GM18498 (cell line): Measurements from ENCODE around the gene SATB1.

Experiments
- ATAC-seq: cut with Tn5 transposase; IDR thresholded peaks from one replicate; pipeline ENCODE4 v1.9.1; 2021; ENCODE audit warnings: mild to moderate bottlenecking, moderate library complexity; ENCODE audit not compliant: unreplicated experiment

Gene SATB1

DNA sequence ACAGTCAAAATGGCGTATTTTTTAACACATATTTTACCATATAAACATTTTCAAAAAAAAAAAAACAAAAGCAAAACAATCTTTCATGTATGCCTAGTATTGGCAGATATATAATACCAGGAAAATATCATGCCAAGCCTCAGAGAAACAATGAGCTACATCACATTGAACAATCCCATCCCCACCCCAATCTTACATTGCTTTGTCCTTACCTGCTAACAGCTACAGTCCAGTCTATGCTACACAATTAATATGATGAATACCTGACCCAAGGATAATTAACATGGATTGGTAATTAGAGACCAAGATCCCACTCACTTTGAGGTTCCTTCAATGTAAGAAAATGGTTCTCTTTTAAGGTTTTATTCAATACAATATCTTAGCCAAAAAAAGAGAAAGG is 7.6 kb upstream of the SATB1 start:
- no peak for ATAC-seq

DNA sequence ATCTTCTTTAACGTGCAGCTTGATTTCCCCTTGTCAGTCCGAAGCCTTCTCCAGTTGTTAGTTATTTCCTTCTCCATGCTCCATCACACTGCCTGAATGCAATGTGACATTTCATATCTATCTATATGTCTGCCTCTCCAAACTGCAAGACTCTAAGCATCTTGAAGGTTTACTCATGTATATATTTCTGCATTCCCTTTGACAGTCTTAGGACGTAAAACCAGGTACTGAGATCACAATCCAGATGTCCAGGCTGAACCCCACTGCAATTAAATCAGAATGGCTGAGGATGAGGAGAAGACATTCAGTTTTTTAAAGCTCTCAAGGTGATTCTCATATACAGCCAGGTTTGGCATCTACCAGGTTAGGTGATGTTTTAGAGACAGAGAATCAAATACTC is 6.1 kb upstream of the SATB1 start:
- no peak for ATAC-seq

DNA sequence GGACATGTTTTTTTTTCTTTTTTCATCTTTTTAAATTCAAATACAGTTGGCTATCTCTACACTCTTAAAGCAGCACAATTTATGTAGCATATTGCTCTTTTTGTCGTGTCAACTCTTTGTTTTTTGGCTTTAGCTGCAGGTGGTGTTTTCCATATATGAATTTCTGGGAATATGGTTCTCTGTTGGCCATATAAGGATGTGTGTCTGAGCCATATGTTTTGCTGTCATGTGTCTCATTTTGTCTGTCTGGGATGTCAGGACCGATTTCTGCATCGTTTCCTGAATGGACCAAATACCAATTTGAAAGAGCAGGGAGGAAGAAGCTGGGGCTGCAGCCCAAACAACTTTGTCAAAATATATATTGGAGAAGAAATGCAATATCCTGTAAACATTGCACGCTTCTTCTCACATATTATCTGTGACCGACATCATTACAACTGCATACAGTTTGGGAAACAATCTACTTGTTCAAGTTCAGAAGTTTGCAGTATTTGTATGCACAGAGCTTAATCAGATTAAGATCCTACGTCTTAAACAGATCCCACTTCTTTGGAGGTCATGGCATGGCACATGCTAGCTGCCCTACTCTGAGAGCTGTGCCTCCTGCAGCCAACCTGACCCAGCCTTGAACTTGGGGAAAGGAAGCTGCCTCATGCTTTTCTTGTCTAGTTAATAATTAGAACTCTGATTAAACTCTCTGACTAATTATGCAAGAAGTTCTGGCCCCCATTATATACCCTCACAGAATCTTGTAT is 4.0 kb upstream of the SATB1 start:
- no peak for ATAC-seq

DNA sequence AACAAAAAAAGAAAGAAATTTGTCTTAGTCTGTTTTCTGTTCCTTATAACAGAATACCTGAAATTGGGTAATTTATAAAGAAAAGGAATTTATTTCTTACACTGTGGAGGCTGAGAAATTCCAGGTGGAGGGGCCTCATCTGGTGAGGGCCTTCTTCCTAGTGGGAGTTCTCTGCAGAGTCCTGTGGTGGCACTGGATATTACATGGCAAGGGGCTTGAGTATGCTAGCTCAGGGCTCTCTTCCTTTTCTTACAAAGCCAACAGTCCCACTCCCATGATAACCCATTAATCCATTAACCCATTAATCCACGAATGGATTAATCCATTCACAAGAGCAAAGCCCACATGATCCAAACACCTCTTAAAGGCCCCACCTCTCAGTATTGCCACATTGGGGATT is 2.9 kb upstream of the SATB1 start:
- ATAC-seq: no peak

DNA sequence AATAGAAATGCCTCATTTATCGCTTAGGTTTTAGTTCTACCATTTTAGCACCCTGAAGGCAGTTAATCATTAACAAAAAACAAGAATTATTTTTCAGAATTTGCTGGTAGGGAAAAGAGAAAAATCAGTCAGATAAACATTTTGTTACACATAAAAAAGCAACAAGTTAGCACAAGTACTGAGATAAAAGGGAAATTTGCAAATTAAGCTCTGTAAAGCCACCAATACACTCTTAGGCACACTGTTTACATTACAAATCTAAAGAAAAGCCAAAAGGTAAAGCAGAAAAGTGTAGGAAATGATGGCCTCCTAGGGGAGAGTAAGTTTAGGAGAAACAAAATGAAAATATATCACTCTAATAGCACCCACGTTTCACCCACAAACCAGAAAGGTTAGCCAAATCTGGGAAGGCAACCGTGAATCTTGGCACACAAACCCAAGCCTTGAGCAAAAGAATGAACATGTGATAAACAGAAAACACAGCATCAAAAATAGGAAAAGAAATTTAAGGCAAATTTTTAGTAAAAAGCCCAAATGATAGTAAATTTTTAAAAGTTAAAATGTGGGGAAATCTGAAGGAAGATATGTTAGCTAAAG is 1.6 kb upstream of the SATB1 start:
- no peak for ATAC-seq

DNA sequence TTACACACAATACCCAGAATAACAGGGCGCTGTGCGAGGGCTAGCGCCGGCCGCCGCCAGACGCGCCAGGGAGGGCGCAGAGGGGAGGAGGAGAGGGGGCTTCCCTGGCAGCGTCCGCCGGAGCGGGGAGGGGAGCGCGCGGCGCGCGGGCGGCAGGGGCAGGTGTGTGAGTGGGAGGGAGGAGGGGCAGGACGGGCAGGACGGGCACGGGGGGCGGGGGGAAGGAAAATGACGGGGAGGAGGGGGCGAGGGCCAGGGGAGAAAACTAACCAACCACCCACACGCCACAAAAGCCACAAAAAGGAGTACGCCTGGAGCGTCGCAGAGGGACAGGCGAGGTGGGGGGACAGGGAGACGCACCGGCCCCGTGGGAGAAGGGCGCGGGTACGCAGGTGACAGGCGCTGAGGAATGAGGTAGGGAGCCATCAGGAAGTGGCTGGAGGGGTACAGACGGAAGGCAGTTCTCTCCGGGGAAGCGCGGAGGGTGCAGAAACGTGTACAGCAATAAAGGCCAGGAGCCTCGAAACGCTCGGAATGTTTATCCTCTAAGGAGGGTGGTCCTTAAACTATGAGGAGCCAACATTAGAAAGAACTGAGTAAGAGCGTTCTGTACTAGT is 610 bp upstream of the SATB1 start:
- no peak for ATAC-seq

DNA sequence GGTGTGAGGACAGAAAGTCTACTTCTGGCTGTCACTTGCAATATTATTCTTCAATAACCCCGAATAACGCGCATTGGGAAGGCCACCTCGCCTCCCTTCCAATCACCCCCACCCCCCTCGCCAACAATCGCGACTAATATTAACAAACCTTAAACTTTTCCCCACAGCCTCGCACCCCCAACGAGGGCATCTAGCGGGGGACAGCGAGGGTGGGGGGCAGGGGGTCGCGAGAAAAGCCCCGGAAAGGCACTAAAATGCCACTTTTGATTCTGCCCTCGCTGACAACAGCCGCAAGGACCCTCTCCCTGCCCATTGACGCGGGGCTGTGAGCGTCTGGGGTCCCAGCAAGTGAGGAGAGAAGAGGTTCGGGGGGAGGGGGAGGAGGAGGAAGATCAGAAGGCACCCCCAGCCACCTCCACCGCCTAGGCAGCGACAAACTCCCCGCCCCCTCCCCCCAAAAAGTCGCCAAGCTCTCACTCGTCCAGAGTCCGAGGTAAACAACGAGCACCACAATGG is 868 bp downstream of the SATB1 start:
- ATAC-seq: no peak

DNA sequence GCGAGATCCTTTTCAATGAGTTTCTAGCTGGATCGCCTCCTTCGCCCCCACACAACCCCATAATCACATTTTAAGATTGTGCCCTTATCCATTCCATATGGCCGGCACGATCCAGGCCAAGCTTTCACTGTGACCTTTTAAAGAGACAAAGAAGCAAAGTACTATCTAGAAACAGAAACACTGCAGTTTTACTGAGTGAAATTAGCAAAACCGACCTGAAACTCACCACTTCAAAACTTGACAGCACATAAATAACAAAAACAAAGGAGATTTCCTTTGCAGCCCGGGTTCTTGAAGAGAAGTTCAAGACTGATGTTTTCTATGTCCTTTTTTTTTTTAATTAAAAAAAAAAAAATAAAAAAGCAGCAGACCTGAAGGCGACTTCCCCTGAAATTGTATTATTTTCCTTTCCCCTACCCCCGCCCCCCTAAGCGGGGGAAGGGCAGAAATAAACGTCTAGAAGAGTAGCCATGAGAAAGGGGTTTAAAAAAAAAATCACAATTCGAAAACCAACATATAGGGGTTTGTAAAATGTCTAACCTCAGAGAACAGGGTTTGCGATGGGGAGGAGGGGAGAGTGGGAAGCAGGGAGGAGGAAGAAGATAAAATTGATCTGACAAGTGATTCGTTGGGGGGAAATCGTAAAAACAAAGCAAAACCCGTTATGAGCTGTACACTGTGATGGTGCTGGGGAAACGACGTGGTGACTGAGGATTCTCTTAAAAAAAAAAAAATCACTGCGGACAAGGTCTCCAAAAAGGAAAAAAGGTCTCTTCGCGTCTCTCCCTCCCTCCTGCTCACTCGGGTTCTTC is 1.5 kb downstream of the SATB1 start:
- ATAC-seq: peak; percentile 83

DNA sequence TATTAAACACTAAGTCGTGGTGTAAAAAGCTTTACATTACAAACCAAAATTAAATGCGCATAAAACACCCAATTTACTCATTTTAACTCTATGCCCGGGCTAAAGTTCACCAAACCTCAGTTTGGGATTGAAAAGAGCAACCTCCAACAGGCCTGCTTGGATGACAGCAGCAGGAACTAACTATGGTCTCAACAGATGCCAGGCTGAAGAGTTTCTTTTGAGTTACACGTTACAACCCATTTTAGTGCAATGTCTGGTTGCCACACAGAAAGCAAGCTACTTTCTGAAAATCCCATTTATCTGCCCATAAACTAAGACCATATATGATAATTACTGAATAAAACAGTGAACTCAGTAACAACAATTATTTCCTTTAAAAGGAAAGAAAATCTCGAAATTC is 2.2 kb downstream of the SATB1 start:
- no peak for ATAC-seq

DNA sequence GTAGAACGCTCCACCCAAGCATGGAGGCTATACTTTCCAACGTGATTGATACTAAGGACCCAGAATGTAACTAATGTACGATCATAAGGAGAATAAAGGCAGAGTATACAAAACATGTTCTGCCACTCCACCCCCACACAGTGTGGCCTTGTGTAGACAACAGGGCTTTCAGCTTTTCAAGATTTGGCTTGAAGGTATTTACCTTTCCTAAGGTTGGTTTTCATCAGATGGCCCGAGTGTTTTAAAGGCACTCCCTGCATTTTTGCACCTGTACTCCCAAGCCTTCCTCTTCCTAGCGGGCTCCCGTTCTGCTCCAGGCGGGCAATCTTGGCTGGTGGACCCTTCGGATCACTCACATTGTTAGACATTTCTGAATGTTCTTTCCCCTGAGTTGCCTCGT is 4.6 kb downstream of the SATB1 start:
- no peak for ATAC-seq

DNA sequence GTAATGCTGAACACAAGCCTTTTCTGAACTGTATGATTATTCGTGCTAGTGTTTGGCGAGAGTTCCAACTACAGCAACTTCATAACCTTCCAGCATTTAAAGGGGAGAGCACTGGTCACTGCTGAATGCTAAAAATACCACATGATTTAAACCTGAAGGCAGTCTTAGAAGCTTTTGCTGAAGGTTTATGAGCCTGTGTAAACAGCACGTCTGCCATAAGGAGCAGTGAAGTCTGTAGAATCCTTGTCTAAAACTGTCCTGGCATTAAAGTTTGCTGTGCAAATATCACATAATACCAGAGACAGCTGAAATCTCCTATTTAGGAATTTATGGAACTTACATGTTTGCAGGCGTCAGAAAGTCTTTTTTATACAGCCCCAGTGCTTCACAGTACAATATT is 5.9 kb downstream of the SATB1 start:
- ATAC-seq: no peak

DNA sequence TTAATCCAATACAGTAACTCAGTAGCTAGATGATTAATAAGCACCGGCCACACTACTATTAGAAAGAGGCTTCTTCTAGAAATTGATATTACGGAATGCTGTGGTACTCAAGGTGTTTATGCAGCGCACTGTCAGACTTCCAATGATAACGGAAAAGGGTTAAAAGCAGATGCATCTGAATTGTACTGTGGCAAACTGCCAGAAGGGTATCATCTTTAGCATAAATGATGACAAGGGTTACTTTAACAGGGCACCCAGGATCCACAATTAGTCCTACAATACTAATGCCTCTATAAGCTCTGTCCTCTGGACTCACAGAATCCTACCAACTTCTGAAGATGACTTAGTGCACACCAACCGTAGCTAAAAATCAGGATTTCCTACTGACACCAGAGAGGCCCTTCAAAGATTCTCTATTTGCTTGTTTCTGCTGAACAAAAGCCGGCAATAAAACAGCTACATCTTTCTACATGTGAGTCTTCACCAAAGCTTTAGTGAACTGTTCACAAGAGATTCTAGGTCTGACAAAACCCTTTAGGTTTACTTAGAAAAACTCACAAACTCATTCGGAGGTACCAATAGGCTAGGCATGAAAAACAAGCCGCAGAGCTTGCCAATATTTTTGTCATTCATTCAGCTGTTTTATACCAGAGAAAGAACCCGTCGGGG is 7.1 kb downstream of the SATB1 start:
- ATAC-seq: no peak

DNA sequence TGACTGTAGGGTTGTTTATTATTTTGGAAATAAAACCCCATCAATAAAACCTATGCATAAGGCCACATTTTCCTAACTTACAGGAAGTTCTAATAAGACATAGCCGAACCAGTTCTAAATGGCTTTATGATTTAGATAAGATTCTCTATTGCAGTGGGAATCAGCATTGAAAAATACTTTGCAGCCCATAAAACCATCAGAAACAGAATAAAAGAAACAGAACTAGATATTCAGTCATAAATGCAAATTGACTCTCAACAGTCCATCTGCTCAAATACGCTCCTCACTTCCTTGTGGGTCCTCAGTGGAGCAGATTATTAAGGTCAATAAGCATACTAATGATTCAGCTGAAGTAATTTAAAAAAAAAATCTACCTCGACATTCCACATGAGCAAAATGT is 8.8 kb downstream of the SATB1 start:
- no peak for ATAC-seq

DNA sequence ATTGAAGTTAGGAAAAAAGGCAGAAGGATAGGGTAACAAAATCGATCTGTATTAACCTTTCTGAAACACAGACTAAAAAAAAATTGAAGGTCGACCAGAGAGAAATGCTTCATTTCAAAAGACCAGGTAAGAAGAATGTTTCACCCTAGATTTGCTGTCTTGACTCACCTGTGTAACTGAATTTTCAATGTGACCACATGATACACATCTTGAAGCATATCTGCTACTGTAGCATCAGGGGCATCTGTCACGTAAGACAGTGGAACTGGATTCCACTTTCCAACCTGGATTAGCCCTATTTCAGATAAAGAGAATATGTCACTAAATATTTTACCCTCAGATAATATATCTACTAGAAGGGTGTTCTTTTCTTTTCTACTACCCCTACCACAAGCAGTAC is 9.3 kb downstream of the SATB1 start:
- no peak for ATAC-seq

DNA sequence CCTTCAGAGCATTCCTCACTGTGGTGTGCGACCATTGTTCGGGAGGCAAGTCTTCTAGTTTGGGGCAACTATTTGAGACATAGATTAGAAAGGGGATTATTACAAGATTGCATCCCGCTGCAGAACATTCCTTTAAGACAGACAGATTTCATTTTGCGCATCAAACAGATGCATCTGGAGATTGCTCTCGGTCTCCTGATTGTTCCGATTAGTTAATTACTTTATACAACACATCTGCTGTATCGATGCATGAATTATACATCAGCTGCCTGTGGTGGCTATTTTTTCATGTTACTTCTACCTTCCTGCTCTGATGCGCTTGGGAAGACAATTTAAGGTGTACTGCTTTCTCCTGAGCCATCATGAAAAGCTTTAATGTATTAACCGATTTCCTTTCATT is 10.0 kb downstream of the SATB1 start:
- ATAC-seq: no peak

DNA sequence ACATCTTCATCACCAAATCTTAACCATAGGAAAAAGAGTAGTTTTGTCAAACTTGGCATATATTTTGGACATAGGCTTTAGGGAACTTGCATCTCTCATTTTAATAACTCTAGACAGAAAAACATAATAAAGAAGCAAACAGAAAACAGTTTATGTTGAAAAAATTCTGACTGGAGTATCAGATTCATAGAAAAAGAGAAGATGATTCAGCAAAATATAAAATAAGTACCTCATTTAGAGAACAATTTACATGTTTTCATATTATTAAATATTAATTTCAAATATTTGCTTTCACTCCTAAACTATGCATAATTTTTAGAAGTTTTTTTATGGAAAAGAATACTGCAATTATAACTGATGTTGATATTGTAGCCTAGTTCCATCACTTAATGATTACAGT is 12.5 kb downstream of the SATB1 start:
- ATAC-seq: no peak

DNA sequence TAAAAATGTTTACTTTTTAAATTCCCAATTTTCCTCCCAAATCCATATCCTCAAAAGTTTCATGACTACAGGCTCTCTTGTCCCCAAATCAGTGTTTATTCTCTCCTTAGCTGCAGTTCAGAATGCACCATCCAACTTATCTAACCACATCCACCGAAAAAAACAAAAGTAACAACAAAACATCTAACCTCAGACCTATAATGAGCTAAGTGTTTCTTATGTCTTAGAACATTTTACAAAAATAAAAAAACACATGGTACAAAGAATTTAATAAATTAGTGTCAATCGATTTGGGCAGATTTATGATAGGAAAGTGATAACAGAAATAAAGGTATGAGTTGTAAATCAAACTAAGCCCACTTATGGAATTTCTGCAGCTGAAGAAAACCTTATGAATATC is 13.6 kb downstream of the SATB1 start:
- ATAC-seq: no peak

DNA sequence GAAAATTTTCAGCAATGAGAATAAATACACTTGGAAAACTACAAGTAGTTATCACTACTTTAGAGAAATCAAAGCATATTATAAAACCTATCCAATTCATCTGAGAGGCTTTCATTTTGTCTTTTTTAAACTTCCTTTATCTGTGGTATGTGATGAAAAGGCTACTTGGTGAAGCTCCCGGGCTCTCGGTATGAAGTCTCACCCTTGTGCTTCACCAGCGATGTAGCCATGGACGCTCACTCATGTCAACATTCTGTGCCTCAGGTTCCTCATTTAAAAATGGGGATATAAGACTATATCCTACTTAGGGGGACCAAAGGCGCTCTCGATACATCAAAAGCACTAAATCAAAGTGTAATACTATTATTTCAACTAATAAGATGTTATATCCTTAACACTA is 14.9 kb downstream of the SATB1 start:
- no peak for ATAC-seq

DNA sequence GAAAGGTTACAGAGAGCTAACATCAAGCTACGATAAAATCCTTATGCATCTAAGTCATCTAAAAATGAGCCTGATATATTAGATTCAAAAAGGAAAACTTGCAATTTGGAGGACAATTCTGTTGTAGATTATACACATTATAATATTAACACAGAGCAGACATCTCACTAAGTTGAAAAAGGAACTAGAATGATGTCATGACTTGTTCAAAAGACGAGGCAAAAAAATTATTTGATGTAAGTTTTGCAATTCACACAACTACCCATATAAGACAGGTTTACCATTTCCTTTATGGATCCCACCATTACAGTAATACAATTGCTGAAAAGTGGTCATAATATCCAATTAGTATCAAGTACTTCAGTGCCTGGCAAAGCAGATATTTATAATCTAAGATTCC is 15.9 kb downstream of the SATB1 start:
- no peak for ATAC-seq

DNA sequence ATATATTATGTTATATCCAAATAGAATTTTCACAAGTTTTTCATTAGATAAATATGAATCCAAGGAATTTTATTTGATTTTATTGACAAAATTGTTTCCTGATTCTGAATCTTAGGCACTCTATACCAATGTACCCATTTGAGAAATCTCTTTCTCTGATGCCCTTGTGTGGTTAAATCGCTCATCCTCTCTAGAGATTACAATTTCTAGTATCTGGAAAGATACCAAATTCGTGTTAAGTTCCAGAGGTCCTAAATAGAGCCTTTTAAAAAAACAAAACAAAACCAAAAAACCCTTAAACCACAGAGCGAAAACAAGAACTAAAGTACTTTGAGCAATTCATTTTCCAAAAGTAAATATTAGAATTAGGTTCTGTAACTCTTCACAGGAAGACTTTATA is 20.0 kb downstream of the SATB1 start:
- ATAC-seq: no peak

DNA sequence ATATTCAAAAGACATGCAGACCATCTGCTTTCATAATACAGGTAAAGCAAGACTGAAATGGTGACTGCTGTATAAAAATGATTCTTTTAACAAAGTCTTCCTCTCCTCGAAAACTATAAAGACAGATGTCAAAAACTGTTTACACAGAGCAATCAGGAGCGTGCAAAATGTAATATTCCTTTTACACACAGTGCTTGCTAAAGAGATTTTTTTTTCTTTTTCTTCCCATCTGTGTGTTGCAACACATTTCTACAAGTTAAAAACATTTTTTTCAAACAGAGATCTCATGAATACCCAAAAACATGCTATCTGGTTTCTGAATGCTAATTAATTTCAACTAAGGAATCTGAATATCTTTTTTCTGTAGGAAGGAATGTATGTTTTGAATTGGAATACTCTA is 22.1 kb downstream of the SATB1 start:
- ATAC-seq: no peak
